H1 (cell line): ENCODE measurements around the gene PELI2. TPM values are rescaled to one million over a fixed set of nuclear protein-coding genes. Genes with fewer than 3 reads are reported as not detected.

Source experiments
- CTCF ChIA-PET: fragments of 300-600 bp; sonication (Branson Sonifier 250); formaldehyde crosslinking; loops from one replicate; lab custom pipeline; 2021; ENCODE audit not compliant: partially characterized antibody; lab: Charles Lee
- POLR2A ChIA-PET: fragments of 300-600 bp; sonication (Branson Sonifier 250); formaldehyde crosslinking; loops from one replicate; lab custom pipeline; 2021; ENCODE audit warnings: inconsistent platforms; ENCODE audit not compliant: partially characterized antibody; lab: Charles Lee
- DNase-seq, 2 experiments: peaks; one replicate each; pipeline versions ENCODE4 v3.0.0 to v3.0.0-alpha.2; 2010 to 2022; ENCODE audit warnings: low spot score in 2 of 2, low read depth in 1 of 2, mixed read lengths in 1 of 2
- FAIRE-seq: peaks from 2 replicates; lab custom pipeline; 2011; peaks lifted over from hg19 to GRCh38; lab: Jason Lieb, UNC
- H2AFZ ChIP-seq: 2 replicates; pipeline ENCODE4 v1.8.1; 2012; ENCODE audit warnings: low read length, inconsistent platforms
- H2AK5ac ChIP-seq: 2 replicates; pipeline ENCODE4 v1.6.1; 2013; ENCODE audit warnings: low read depth, low read length
- H2BK120ac ChIP-seq: replicated peaks from 2 replicates; pipeline ENCODE3; 2013; ENCODE audit warnings: low read depth, low read length, inconsistent platforms
- H2BK12ac ChIP-seq: 2 replicates; pipeline ENCODE4 v1.6.1; 2013; ENCODE audit warnings: low read depth, low read length
- H2BK15ac ChIP-seq: 2 replicates; pipeline ENCODE4 v1.6.1; 2013; ENCODE audit warnings: low read length
- H2BK20ac ChIP-seq: 2 replicates; pipeline ENCODE4 v1.6.1; 2013; ENCODE audit warnings: low read length
- H2BK5ac ChIP-seq: 2 replicates; pipeline ENCODE4 v1.6.1; 2013; ENCODE audit warnings: low read depth, low read length
- H3K14ac ChIP-seq: 2 replicates; pipeline ENCODE4 v1.6.1; 2013; ENCODE audit warnings: inconsistent platforms; ENCODE audit not compliant: insufficient read length
- H3K18ac ChIP-seq: 2 replicates; pipeline ENCODE4 v1.6.1; 2013; ENCODE audit warnings: low read length; ENCODE audit errors: extremely low read depth
- H3K23ac ChIP-seq: 2 replicates; pipeline ENCODE4 v1.6.1; 2013; ENCODE audit warnings: inconsistent platforms; ENCODE audit not compliant: insufficient read length
- H3K23me2 ChIP-seq: 2 replicates; pipeline ENCODE4 v1.6.1; 2013; ENCODE audit warnings: low read depth, low read length
- H3K27ac ChIP-seq: 2 replicates; pipeline ENCODE4 v1.6.1; 2011; ENCODE audit warnings: low read depth, low read length, inconsistent platforms
- H3K27me3 ChIP-seq, 4 experiments: replicated peaks in 1 of 4; 1 replicate in 1 of 4; 2 replicates in 3 of 4; pipeline versions ENCODE4 v1.6.1 to v1.8.1; 2011 to 2013; ENCODE audit warnings: low read length in 3 of 4, mild to moderate bottlenecking in 3 of 4, inconsistent platforms in 2 of 4, mixed read lengths in 2 of 4, moderate library complexity in 1 of 4; ENCODE audit not compliant: control insufficient read depth in 3 of 4, insufficient read depth in 3 of 4; ENCODE audit errors: extremely low read depth in 1 of 4
- H3K36me3 ChIP-seq, 4 experiments: 2 replicates each; pipeline versions ENCODE4 v1.6.1 to v1.8.1; 2011 to 2013; ENCODE audit warnings: mild to moderate bottlenecking in 4 of 4, low read length in 3 of 4, moderate library complexity in 2 of 4, control low read depth in 1 of 4, inconsistent platforms in 1 of 4; ENCODE audit not compliant: insufficient read depth in 4 of 4, control insufficient read depth in 2 of 4
- H3K4ac ChIP-seq: replicated peaks from 2 replicates; pipeline ENCODE3; 2013; ENCODE audit warnings: low read length, low read depth, mixed read lengths, inconsistent platforms; ENCODE audit not compliant: insufficient read length
- H3K4me1 ChIP-seq, 4 experiments: replicated peaks in 1 of 4; 1 replicate in 1 of 4; 2 replicates in 3 of 4; pipeline versions ENCODE4 v1.6.1 to v1.8.1; 2011 to 2013; ENCODE audit warnings: low read length in 3 of 4, inconsistent platforms in 2 of 4, mixed read lengths in 1 of 4; ENCODE audit not compliant: insufficient read depth in 4 of 4, control insufficient read depth in 3 of 4
- H3K4me2 ChIP-seq, 2 experiments: 2 replicates each; pipeline versions ENCODE4 v1.6.1 to v1.8.1; 2011 to 2013; ENCODE audit warnings: low read depth in 2 of 2, low read length in 2 of 2, control low read depth in 1 of 2, inconsistent platforms in 1 of 2, mild to moderate bottlenecking in 1 of 2; ENCODE audit not compliant: insufficient read depth in 1 of 2
- H3K4me3 ChIP-seq, 4 experiments: fragments of 200-600, 300-600 bp in 1 of 4; sonication (generic), shearing (Covaris generic), sonication (Bioruptor Twin) in 1 of 4; 2 replicates each; pipeline versions ENCODE4 v1.5.1 to v1.8.1; 2011 to 2016; ENCODE audit warnings: low read length in 4 of 4, low read depth in 3 of 4, control low read depth in 2 of 4, inconsistent platforms in 2 of 4, mild to moderate bottlenecking in 2 of 4, mixed read lengths in 1 of 4, moderate library complexity in 1 of 4; ENCODE audit not compliant: insufficient read depth in 2 of 4; ENCODE audit errors: extremely low read depth in 1 of 4
- H3K56ac ChIP-seq: replicated peaks from 2 replicates; pipeline ENCODE3; 2013; ENCODE audit warnings: low read depth, mild to moderate bottlenecking, mixed read lengths, low read length, inconsistent platforms; ENCODE audit not compliant: insufficient read length
- H3K79me1 ChIP-seq: 2 replicates; pipeline ENCODE4 v1.6.1; 2013; ENCODE audit warnings: low read depth, low read length, control low read depth
- H3K79me2 ChIP-seq, 2 experiments: 2 replicates each; pipeline versions ENCODE4 v1.6.1 to v1.8.1; 2012 to 2013; ENCODE audit warnings: low read length in 2 of 2, mild to moderate bottlenecking in 2 of 2, inconsistent platforms in 1 of 2; ENCODE audit not compliant: insufficient read depth in 2 of 2, control insufficient read depth in 1 of 2
- H3K9ac ChIP-seq, 4 experiments: replicated peaks in 1 of 4; 1 replicate in 1 of 4; 2 replicates in 3 of 4; pipeline versions ENCODE4 v1.6.1 to v1.8.1; 2011 to 2013; ENCODE audit warnings: low read depth in 3 of 4, low read length in 3 of 4, control low read depth in 2 of 4, mild to moderate bottlenecking in 2 of 4, moderate library complexity in 2 of 4, inconsistent platforms in 1 of 4; ENCODE audit errors: extremely low read depth in 1 of 4
- H3K9me3 ChIP-seq, 2 experiments: 2 replicates each; pipeline versions ENCODE4 v1.6.1 to v1.8.1; 2012 to 2013; ENCODE audit warnings: mild to moderate bottlenecking in 2 of 2, moderate library complexity in 2 of 2, control low read depth in 1 of 2, inconsistent platforms in 1 of 2, low read depth in 1 of 2, low read length in 1 of 2, mixed read lengths in 1 of 2; ENCODE audit not compliant: insufficient read depth in 2 of 2
- H4K20me1 ChIP-seq, 2 experiments: replicated peaks in 1 of 2; 2 replicates each; pipeline versions ENCODE3 to v1.8.1; 2011 to 2013; ENCODE audit warnings: inconsistent platforms in 2 of 2, low read length in 2 of 2, mild to moderate bottlenecking in 1 of 2; ENCODE audit not compliant: insufficient read depth in 2 of 2, control insufficient read depth in 1 of 2
- H4K5ac ChIP-seq: 2 replicates; pipeline ENCODE4 v1.6.1; 2013; ENCODE audit warnings: low read length, low read depth, mixed read lengths, inconsistent platforms; ENCODE audit not compliant: insufficient read length
- H4K8ac ChIP-seq: 2 replicates; pipeline ENCODE4 v1.8.0; 2013; ENCODE audit warnings: mild to moderate bottlenecking, moderate library complexity, low read length, inconsistent platforms; ENCODE audit not compliant: insufficient read depth; ENCODE audit errors: extremely low read depth
- H4K91ac ChIP-seq: replicated peaks from 2 replicates; pipeline ENCODE3; 2013; ENCODE audit warnings: low read length, mixed read lengths, inconsistent platforms; ENCODE audit not compliant: insufficient read length
- BACH1 ChIP-seq: IDR thresholded peaks from 2 replicates; pipeline ENCODE4 v1.6.1; 2012; ENCODE audit warnings: low read length, improper control_type of control experiment
- BCL11A ChIP-seq, 2 experiments: IDR thresholded peaks; one replicate each; pipeline ENCODE4 v1.6.1; 2011; ENCODE audit warnings: low read depth in 2 of 2, low read length in 2 of 2, mild to moderate bottlenecking in 2 of 2
- BRCA1 ChIP-seq: IDR thresholded peaks from 2 replicates; pipeline ENCODE4 v1.6.1; 2012; ENCODE audit warnings: low read depth, low read length, improper control_type of control experiment
- CBX5 ChIP-seq: fragments of 300-800, 300-1000 bp; sonication (generic); IDR thresholded peaks from 2 replicates; pipeline ENCODE4 v1.7.1; 2016; ENCODE audit warnings: antibody characterized with exemption, low read length, low read depth
- CBX8 ChIP-seq: fragments of 300-800, 300-1000 bp; sonication (generic); IDR thresholded peaks from 2 replicates; pipeline ENCODE4 v1.7.1; 2016; ENCODE audit warnings: low read depth, low read length, borderline replicate concordance
- EP300 ChIP-seq, 2 experiments: IDR thresholded peaks; 1 replicate in 1 of 2; 2 replicates in 1 of 2; pipeline ENCODE4 v1.6.1; 2011 to 2012; ENCODE audit warnings: low read depth in 2 of 2, low read length in 2 of 2, mild to moderate bottlenecking in 2 of 2, borderline replicate concordance in 1 of 2, inconsistent platforms in 1 of 2, moderate library complexity in 1 of 2
- KDM5A ChIP-seq: fragments of 200-600 bp; IDR thresholded peaks from 2 replicates; pipeline ENCODE4 v1.7.1; 2012; ENCODE audit warnings: mild to moderate bottlenecking, low read length, inconsistent platforms, mixed read lengths
- RBBP5 ChIP-seq: IDR thresholded peaks from 2 replicates; pipeline ENCODE4 v1.7.1; 2012; ENCODE audit warnings: low read depth, mild to moderate bottlenecking, inconsistent platforms, low read length, moderate library complexity, borderline replicate concordance
- SIN3A ChIP-seq, 2 experiments: IDR thresholded peaks in 1 of 2; conservative IDR thresholded peaks in 1 of 2; 2 replicates each; pipeline ENCODE4 v1.6.1; 2011 to 2012; ENCODE audit warnings: low read length in 2 of 2, improper control_type of control experiment in 1 of 2, low read depth in 1 of 2, mild to moderate bottlenecking in 1 of 2
- SP2 ChIP-seq: IDR thresholded peaks from 2 replicates; pipeline ENCODE4 v1.6.1; 2012; ENCODE audit warnings: mild to moderate bottlenecking, low read length, inconsistent platforms
- SRF ChIP-seq: IDR thresholded peaks from 2 replicates; pipeline ENCODE4 v1.6.1; 2011; ENCODE audit warnings: mild to moderate bottlenecking, low read depth, low read length, moderate library complexity
- USF2 ChIP-seq: IDR thresholded peaks from 2 replicates; pipeline ENCODE4 v1.6.1; 2011; ENCODE audit warnings: low read length, improper control_type of control experiment
- WGBS, 2 experiments: shearing (Covaris generic) in 1 of 2; methylation state at CpG; one replicate each; pipeline versions ENCODE4 v1.1.6 to v1.1.7; 2013 to 2015; ENCODE audit warnings: low lambda C conversion rate in 2 of 2, mixed read lengths in 2 of 2, inconsistent platforms in 1 of 2, low coverage in 1 of 2, missing lambda C conversion rate in 1 of 2; ENCODE audit not compliant: insufficient replicate concordance in 2 of 2, insufficient coverage in 1 of 2, insufficient read length in 1 of 2; ENCODE audit errors: extremely low coverage in 1 of 2, missing lambda C conversion rate in 1 of 2; 5-methylcytosine and 5-hydroxymethylcytosine counted together
- polyA plus RNA-seq, 7 experiments: library from polyadenylated mRNA; depleted of rRNA in 3 of 7; stranded (reverse) in 5 of 7; unstranded in 2 of 7; fragments of >200 nt in 5 of 7; fragments of 200-250 nt in 2 of 7; gene quantifications; 1 replicate in 5 of 7; 2 replicates in 1 of 7; 4 replicates in 1 of 7; pipeline versions ENCODE4 v1.2.1 to v1.2.3, GENCODE V29; 2011 to 2013; ENCODE audit warnings: missing spikeins in 2 of 7, mixed read lengths in 2 of 7
- total RNA-seq: library from RNA; stranded (reverse); fragmentation: NEBNext Ultra II Directional; extraction: Animal tissue kit (Norgen Biotek cat#: 25700); gene quantifications from 2 replicates; pipeline ENCODE4 v1.2.1, GENCODE V29; 2021

The PELI2 gene
- total and polyA plus RNA-seq, 2 of the 8 experiments (the other 6 are each of a cell fraction or from before 2014, with no cell fraction given): 14.6 to 25.7 TPM

- H3K56ac ChIP-seq: no peak overlapping the region
- H3K36me3 ChIP-seq: no peaks in the 10 kb centered on the region
- H4K20me1 ChIP-seq: no peaks in the 10 kb centered on the region
- H4K8ac ChIP-seq: no peak overlapping the region
- H2BK12ac ChIP-seq: no peak overlapping the region
- H3K4me2 ChIP-seq: no peak overlapping the region
- no peak overlapping the region for H3K27ac ChIP-seq
- no peak overlapping the region for H3K14ac ChIP-seq
- DNase-seq (no peak), FAIRE-seq (no peak)
- POLR2A ChIA-PET: no interaction called here
- H3K27me3 ChIP-seq: no peaks in the 10 kb centered on the region
- no peak overlapping the region for H4K91ac ChIP-seq
- no peak overlapping the region for H4K5ac ChIP-seq
- H2AFZ ChIP-seq: no peak overlapping the region
- no peaks in the 10 kb centered on the region for H3K9me3 ChIP-seq
- no peak overlapping the region for H3K4ac ChIP-seq
- H3K23me2 ChIP-seq: no peaks in the 10 kb centered on the region; the same call in 1 of the 2 replicates
- H2AK5ac ChIP-seq: no peak overlapping the region
- no peak overlapping the region for H2BK120ac ChIP-seq
- H2BK15ac ChIP-seq: no peak overlapping the region
- H3K79me2 ChIP-seq: no peaks in the 10 kb centered on the region
- 83% methylated on average over 2 of the region's 2 CpGs; no CpG with 5 or more reads in 1 of the 2 experiments for WGBS, 2 experiments
- CTCF ChIA-PET: interaction anchor here (0.8 kb wide), 1 partner anchor 15 kb away, joined by 4 read pairs; no protein-coding TSS in a partner anchor
- no peak overlapping the region for H3K23ac ChIP-seq
- no peak overlapping the region for H3K18ac ChIP-seq
- H3K4me3 ChIP-seq: no peak overlapping the region
- H2BK20ac ChIP-seq: no peak overlapping the region
- no peak overlapping the region for H2BK5ac ChIP-seq
- no peaks in the 10 kb centered on the region for H3K79me1 ChIP-seq
- no peak overlapping the region for H3K9ac ChIP-seq
- H3K4me1 ChIP-seq: no peaks in the 10 kb centered on the region
- TF ChIP-seq BRCA1 (no peak), BCL11A (IDR thresholded peaks at IDR 0.05; ENCODE audit: low read depth in 2 of 2, low read length in 2 of 2) (no peak), RBBP5 (no peak), SIN3A (conservative IDR thresholded peaks at IDR 0.05 in 1 of 2, IDR thresholded peaks at IDR 0.05 in 1 of 2; ENCODE audit: low read depth in 1 of 2, low read length in 2 of 2) (no peak), CBX8 (no peak), EP300 (IDR thresholded peaks at IDR 0.05; ENCODE audit: borderline replicate concordance in 1 of 2, low read depth in 2 of 2, low read length in 2 of 2) (no peak), BACH1 (no peak), CBX5 (no peak), SP2 (no peak), KDM5A (no peak), SRF (no peak), USF2 (no peak)
These were observed 42.9 kb upstream of the PELI2 start for GRCh38 chr14:56075301-56075700.
